GM23338 (cell line): ENCODE measurements around the gene ENPP4. TPM values are rescaled to one million over a fixed set of nuclear protein-coding genes. Genes with fewer than 3 reads are reported as not detected.

Experiments
- ATAC-seq: fragments of 200-7000 bp; cut with Tn5 transposase; 3 replicates; pipeline ENCODE4 v1.9.1; 2020
- DNase-seq: peaks from one replicate; pipeline ENCODE4 v3.0.0-alpha.2; 2015; ENCODE audit warnings: low spot score
- H2AFZ ChIP-seq: fragments of 200-600 bp; sonication (generic); 2 replicates; pipeline ENCODE4 v1.8.0; 2016; ENCODE audit warnings: antibody characterized with exemption, mild to moderate bottlenecking, moderate library complexity
- H3F3A ChIP-seq: fragments of 200-600 bp; sonication (generic); replicated peaks from 2 replicates; pipeline ENCODE4 v1.8.0; 2017; ENCODE audit warnings: antibody characterized with exemption, mixed run types, low read depth
- H3K27ac ChIP-seq: fragments of 200-600 bp; sonication (generic); 2 replicates; pipeline ENCODE4 v1.6.1; 2016; ENCODE audit warnings: low read depth
- H3K27me3 ChIP-seq: fragments of 200-600 bp; sonication (generic); 2 replicates; pipeline ENCODE4 v1.8.0; 2016; ENCODE audit warnings: mild to moderate bottlenecking, mixed run types, moderate library complexity; ENCODE audit not compliant: insufficient read depth
- H3K36me3 ChIP-seq: fragments of 200-600 bp; sonication (generic); 2 replicates; pipeline ENCODE4 v1.8.0; 2016; ENCODE audit warnings: mild to moderate bottlenecking; ENCODE audit not compliant: insufficient read depth
- H3K4me1 ChIP-seq: fragments of 200-600 bp; sonication (generic); 2 replicates; pipeline ENCODE4 v1.8.0; 2016; ENCODE audit warnings: mild to moderate bottlenecking, moderate library complexity; ENCODE audit not compliant: insufficient read depth
- H3K4me2 ChIP-seq: fragments of 200-600 bp; sonication (generic); 2 replicates; pipeline ENCODE4 v1.7.1; 2017; ENCODE audit warnings: mixed run types
- H3K4me3 ChIP-seq: fragments of 200-600 bp; sonication (generic); 2 replicates; pipeline ENCODE4 v1.6.1; 2016; ENCODE audit warnings: mixed run types
- H3K79me2 ChIP-seq: fragments of 200-600 bp; sonication (generic); replicated peaks from 2 replicates; pipeline ENCODE4 v1.8.0; 2017; ENCODE audit warnings: mild to moderate bottlenecking; ENCODE audit not compliant: insufficient read depth
- H3K9me2 ChIP-seq: fragments of 200-600 bp; sonication (generic); 2 replicates; pipeline ENCODE4 v1.8.0; 2017; ENCODE audit not compliant: insufficient read depth
- H4K20me1 ChIP-seq: fragments of 200-600 bp; sonication (generic); replicated peaks from 2 replicates; pipeline ENCODE4 v1.8.0; 2017; ENCODE audit warnings: mild to moderate bottlenecking; ENCODE audit not compliant: insufficient read depth
- H3K27ac Mint-ChIP-seq: 2 replicates; pipeline ENCODE4 v1.8.0; 2020; ENCODE audit warnings: inconsistent platforms, mild to moderate bottlenecking, moderate library complexity, mixed read lengths
- H3K27me3 Mint-ChIP-seq: 3 replicates; pipeline ENCODE4 v1.8.0; 2022; ENCODE audit warnings: low read depth, mild to moderate bottlenecking, moderate library complexity, mixed read lengths, inconsistent platforms; ENCODE audit not compliant: insufficient read depth, poor library complexity
- H3K36me3 Mint-ChIP-seq: 3 replicates; pipeline ENCODE4 v1.8.0; 2021; ENCODE audit warnings: low read depth, mild to moderate bottlenecking, inconsistent platforms, moderate library complexity, mixed read lengths
- H3K4me1 Mint-ChIP-seq: 3 replicates; pipeline ENCODE4 v1.8.0; 2020; ENCODE audit warnings: mild to moderate bottlenecking, inconsistent platforms, mixed read lengths
- H3K4me3 Mint-ChIP-seq: 3 replicates; pipeline ENCODE4 v1.8.0; 2021; ENCODE audit warnings: moderate library complexity, mild to moderate bottlenecking, inconsistent platforms, mixed read lengths
- H3K9me3 Mint-ChIP-seq: 3 replicates; pipeline ENCODE4 v1.8.0; 2020; ENCODE audit warnings: moderate library complexity, mild to moderate bottlenecking, inconsistent platforms, mixed read lengths
- EZH2 ChIP-seq: fragments of 200-600 bp; sonication (generic); IDR thresholded peaks from one replicate; pipeline ENCODE4 v1.8.0; 2017; ENCODE audit warnings: antibody characterized with exemption, mild to moderate bottlenecking, low read depth; ENCODE audit not compliant: unreplicated experiment
- EZH2phosphoT487 ChIP-seq: fragments of 200-600 bp; sonication (generic); IDR thresholded peaks from one replicate; pipeline ENCODE4 v1.8.1; 2018; ENCODE audit warnings: antibody characterized with exemption; ENCODE audit not compliant: unreplicated experiment
- JUNB ChIP-seq: IDR thresholded peaks from one replicate; pipeline ENCODE4 v1.6.1; 2016; ENCODE audit warnings: antibody characterized with exemption; ENCODE audit not compliant: unreplicated experiment
- NANOG ChIP-seq: IDR thresholded peaks from 2 replicates; pipeline ENCODE4 v1.6.1; 2016; ENCODE audit warnings: antibody characterized with exemption, borderline replicate concordance
- STAT1 ChIP-seq: IDR thresholded peaks from one replicate; pipeline ENCODE4 v1.6.1; 2016; ENCODE audit warnings: antibody characterized with exemption; ENCODE audit not compliant: unreplicated experiment
- ZNF114 ChIP-seq: fragments of 250-450 bp; sonication (Bioruptor Pico); IDR thresholded peaks from 2 replicates; pipeline ENCODE4 v1.5.0; 2020; ENCODE audit warnings: mild to moderate bottlenecking, moderate library complexity
- ZNF331 ChIP-seq: fragments of 250-450 bp; sonication (Bioruptor Pico); IDR thresholded peaks from 2 replicates; pipeline ENCODE4 v1.5.0; 2020; ENCODE audit warnings: low read depth, mild to moderate bottlenecking, moderate library complexity
- polyA plus RNA-seq: library from polyadenylated mRNA; unstranded; fragments of >200 nt; fragmentation: Nextera tagmentation; extraction: Ambion mirVana; gene quantifications from 2 replicates; pipeline ENCODE4 v1.2.1, GENCODE V29; 2016
- total RNA-seq: library from RNA; depleted of rRNA; stranded (reverse); fragments of >200 nt; shearing (Covaris generic); gene quantifications from 2 replicates; pipeline ENCODE4 v1.2.3, GENCODE V29; 2014
- TF ChIP-seq, protein P1 (sequence below): IDR thresholded peaks from one replicate; pipeline ENCODE4 v1.6.1; 2018; ENCODE audit warnings: antibody characterized with exemption; ENCODE audit not compliant: unreplicated experiment
- TF ChIP-seq, protein P2 (sequence below), 2 experiments: fragments of 200-600 bp in 1 of 2; sonication (generic) in 1 of 2; conservative IDR thresholded peaks; 2 replicates each; pipeline versions ENCODE4 v1.5.1 to v1.6.1; 2016 to 2017; ENCODE audit warnings: antibody characterized with exemption in 2 of 2, low read depth in 2 of 2, mild to moderate bottlenecking in 2 of 2, moderate library complexity in 1 of 2
- TF ChIP-seq, protein P3 (sequence below): fragments of 250-450 bp; sonication (Bioruptor Pico); IDR thresholded peaks from 2 replicates; pipeline ENCODE4 v1.5.0; 2020; ENCODE audit warnings: mild to moderate bottlenecking, moderate library complexity
- TF ChIP-seq, protein P4 (sequence below): IDR thresholded peaks from 2 replicates; pipeline ENCODE4 v1.6.1; 2016; ENCODE audit warnings: antibody characterized with exemption

ENPP4 gene
- total and polyA plus RNA-seq, 2 experiments from 2014 or later: 2.2 to 4.4 TPM

DNA sequence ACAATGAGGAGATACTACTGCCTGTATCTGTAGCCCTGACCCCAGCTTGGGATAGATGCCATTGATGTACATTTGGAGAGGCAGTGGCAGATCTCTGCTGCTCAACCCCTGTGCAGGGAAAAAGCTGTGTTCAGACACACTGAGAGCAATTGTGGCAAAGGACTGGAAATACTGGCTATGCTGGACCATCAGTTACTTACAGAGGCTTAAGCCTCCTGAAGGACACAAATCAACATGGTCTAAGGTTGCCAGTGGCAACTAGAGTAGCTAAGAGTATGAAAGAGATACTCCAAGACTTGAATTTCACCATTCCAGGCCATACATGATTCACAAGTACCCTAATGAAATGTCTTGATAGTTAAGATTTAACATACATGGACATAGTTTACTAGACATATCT lies 32.4 kb upstream of the ENPP4 start:
- Histone ChIP-seq H2AFZ (no peak overlapping the region), H3K36me3 (no peaks in the 10 kb centered on the region), H4K20me1 (no peaks in the 10 kb centered on the region), H3K9me2 (no peaks in the 10 kb centered on the region; the same call in 1 of the 2 replicates), H3K4me2 (no peak overlapping the region), H3K4me1 (no peaks in the 10 kb centered on the region), H3F3A (no peaks in the 10 kb centered on the region), H3K27ac (no peak overlapping the region), H3K79me2 (no peaks in the 10 kb centered on the region), H3K4me3 (no peak overlapping the region), H3K27me3 (no peaks in the 10 kb centered on the region)
- H3K27me3 Mint-ChIP-seq: peaks cover 2% of the 10 kb centered on the region
- H3K27ac Mint-ChIP-seq: no peak overlapping the region
- DNase-seq (no peak), ATAC-seq (no peak)
- H3K4me1 Mint-ChIP-seq: no peaks in the 10 kb centered on the region
- TF ChIP-seq, protein P1, sequence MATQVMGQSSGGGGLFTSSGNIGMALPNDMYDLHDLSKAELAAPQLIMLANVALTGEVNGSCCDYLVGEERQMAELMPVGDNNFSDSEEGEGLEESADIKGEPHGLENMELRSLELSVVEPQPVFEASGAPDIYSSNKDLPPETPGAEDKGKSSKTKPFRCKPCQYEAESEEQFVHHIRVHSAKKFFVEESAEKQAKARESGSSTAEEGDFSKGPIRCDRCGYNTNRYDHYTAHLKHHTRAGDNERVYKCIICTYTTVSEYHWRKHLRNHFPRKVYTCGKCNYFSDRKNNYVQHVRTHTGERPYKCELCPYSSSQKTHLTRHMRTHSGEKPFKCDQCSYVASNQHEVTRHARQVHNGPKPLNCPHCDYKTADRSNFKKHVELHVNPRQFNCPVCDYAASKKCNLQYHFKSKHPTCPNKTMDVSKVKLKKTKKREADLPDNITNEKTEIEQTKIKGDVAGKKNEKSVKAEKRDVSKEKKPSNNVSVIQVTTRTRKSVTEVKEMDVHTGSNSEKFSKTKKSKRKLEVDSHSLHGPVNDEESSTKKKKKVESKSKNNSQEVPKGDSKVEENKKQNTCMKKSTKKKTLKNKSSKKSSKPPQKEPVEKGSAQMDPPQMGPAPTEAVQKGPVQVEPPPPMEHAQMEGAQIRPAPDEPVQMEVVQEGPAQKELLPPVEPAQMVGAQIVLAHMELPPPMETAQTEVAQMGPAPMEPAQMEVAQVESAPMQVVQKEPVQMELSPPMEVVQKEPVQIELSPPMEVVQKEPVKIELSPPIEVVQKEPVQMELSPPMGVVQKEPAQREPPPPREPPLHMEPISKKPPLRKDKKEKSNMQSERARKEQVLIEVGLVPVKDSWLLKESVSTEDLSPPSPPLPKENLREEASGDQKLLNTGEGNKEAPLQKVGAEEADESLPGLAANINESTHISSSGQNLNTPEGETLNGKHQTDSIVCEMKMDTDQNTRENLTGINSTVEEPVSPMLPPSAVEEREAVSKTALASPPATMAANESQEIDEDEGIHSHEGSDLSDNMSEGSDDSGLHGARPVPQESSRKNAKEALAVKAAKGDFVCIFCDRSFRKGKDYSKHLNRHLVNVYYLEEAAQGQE: no peak
- TF ChIP-seq EZH2phosphoT487: no peak
- TF ChIP-seq STAT1: no peak
- no peak for TF ChIP-seq JUNB
- TF ChIP-seq ZNF331 (CRISPR knock-in tag): no peak
- TF ChIP-seq, protein P2, sequence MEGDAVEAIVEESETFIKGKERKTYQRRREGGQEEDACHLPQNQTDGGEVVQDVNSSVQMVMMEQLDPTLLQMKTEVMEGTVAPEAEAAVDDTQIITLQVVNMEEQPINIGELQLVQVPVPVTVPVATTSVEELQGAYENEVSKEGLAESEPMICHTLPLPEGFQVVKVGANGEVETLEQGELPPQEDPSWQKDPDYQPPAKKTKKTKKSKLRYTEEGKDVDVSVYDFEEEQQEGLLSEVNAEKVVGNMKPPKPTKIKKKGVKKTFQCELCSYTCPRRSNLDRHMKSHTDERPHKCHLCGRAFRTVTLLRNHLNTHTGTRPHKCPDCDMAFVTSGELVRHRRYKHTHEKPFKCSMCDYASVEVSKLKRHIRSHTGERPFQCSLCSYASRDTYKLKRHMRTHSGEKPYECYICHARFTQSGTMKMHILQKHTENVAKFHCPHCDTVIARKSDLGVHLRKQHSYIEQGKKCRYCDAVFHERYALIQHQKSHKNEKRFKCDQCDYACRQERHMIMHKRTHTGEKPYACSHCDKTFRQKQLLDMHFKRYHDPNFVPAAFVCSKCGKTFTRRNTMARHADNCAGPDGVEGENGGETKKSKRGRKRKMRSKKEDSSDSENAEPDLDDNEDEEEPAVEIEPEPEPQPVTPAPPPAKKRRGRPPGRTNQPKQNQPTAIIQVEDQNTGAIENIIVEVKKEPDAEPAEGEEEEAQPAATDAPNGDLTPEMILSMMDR (conservative IDR thresholded peaks at IDR 0.05; ENCODE audit: low read depth in 2 of 2): no peak
- no peak for TF ChIP-seq ZNF114 (CRISPR knock-in tag)
- TF ChIP-seq EZH2: no peak
- TF ChIP-seq NANOG: no peak
- TF ChIP-seq, protein P3, sequence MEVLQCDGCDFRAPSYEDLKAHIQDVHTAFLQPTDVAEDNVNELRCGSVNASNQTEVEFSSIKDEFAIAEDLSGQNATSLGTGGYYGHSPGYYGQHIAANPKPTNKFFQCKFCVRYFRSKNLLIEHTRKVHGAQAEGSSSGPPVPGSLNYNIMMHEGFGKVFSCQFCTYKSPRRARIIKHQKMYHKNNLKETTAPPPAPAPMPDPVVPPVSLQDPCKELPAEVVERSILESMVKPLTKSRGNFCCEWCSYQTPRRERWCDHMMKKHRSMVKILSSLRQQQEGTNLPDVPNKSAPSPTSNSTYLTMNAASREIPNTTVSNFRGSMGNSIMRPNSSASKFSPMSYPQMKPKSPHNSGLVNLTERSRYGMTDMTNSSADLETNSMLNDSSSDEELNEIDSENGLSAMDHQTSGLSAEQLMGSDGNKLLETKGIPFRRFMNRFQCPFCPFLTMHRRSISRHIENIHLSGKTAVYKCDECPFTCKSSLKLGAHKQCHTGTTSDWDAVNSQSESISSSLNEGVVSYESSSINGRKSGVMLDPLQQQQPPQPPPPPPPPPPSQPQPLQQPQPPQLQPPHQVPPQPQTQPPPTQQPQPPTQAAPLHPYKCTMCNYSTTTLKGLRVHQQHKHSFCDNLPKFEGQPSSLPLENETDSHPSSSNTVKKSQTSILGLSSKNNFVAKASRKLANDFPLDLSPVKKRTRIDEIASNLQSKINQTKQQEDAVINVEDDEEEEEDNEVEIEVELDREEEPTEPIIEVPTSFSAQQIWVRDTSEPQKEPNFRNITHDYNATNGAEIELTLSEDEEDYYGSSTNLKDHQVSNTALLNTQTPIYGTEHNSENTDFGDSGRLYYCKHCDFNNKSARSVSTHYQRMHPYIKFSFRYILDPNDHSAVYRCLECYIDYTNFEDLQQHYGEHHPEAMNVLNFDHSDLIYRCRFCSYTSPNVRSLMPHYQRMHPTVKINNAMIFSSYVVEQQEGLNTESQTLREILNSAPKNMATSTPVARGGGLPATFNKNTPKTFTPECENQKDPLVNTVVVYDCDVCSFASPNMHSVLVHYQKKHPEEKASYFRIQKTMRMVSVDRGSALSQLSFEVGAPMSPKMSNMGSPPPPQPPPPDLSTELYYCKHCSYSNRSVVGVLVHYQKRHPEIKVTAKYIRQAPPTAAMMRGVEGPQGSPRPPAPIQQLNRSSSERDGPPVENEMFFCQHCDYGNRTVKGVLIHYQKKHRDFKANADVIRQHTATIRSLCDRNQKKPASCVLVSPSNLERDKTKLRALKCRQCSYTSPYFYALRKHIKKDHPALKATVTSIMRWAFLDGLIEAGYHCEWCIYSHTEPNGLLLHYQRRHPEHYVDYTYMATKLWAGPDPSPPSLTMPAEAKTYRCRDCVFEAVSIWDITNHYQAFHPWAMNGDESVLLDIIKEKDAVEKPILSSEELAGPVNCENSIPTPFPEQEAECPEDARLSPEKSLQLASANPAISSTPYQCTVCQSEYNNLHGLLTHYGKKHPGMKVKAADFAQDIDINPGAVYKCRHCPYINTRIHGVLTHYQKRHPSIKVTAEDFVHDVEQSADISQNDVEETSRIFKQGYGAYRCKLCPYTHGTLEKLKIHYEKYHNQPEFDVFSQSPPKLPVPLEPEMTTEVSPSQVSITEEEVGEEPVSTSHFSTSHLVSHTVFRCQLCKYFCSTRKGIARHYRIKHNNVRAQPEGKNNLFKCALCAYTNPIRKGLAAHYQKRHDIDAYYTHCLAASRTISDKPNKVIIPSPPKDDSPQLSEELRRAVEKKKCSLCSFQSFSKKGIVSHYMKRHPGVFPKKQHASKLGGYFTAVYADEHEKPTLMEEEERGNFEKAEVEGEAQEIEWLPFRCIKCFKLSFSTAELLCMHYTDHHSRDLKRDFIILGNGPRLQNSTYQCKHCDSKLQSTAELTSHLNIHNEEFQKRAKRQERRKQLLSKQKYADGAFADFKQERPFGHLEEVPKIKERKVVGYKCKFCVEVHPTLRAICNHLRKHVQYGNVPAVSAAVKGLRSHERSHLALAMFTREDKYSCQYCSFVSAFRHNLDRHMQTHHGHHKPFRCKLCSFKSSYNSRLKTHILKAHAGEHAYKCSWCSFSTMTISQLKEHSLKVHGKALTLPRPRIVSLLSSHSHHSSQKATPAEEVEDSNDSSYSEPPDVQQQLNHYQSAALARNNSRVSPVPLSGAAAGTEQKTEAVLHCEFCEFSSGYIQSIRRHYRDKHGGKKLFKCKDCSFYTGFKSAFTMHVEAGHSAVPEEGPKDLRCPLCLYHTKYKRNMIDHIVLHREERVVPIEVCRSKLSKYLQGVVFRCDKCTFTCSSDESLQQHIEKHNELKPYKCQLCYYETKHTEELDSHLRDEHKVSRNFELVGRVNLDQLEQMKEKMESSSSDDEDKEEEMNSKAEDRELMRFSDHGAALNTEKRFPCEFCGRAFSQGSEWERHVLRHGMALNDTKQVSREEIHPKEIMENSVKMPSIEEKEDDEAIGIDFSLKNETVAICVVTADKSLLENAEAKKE: no peak
- TF ChIP-seq, protein P4, sequence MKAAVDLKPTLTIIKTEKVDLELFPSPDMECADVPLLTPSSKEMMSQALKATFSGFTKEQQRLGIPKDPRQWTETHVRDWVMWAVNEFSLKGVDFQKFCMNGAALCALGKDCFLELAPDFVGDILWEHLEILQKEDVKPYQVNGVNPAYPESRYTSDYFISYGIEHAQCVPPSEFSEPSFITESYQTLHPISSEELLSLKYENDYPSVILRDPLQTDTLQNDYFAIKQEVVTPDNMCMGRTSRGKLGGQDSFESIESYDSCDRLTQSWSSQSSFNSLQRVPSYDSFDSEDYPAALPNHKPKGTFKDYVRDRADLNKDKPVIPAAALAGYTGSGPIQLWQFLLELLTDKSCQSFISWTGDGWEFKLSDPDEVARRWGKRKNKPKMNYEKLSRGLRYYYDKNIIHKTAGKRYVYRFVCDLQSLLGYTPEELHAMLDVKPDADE: no peak
- peaks cover 20% of the 10 kb centered on the region for H3K36me3 Mint-ChIP-seq
- H3K4me3 Mint-ChIP-seq: no peak overlapping the region
- peaks cover 32% of the 10 kb centered on the region for H3K9me3 Mint-ChIP-seq
